ENCODE results near the gene PPM1N. TPM values are rescaled to one million over a fixed set of nuclear protein-coding genes. Genes with fewer than 3 reads are reported as not detected.

The PPM1N gene
- total and polyA plus RNA-seq, 3 experiments from 2014 or later = 2.5 to 4.6 (median 3.3) TPM

GRCh38 chr19:45494261-45494916, 3.9 kb upstream of the PPM1N start:
- Mint-ChIP-seq H3K4me3 (no peak overlapping the region), H3K27me3 (peaks cover 13 to 22% of the 10 kb centered on the region in 2 donors), H3K9me3 (no peaks in the 10 kb centered on the region), H3K36me3 (no peaks in the 10 kb centered on the region), H3K27ac (peak overlapping the region in 1 of 8 donors; percentile 10), H3K4me1 (peaks cover 28 to 43% (median 34%) of the 10 kb centered on the region in 3 donors)
- peaks cover 15% of the 10 kb centered on the region for H3K27me3 ChIP-seq (ENCODE audit: insufficient read depth, low read length, poor library complexity, severe bottlenecking)
- H3K27ac ChIP-seq (ENCODE audit: low read depth, low read length) = no peak overlapping the region
- no peaks in the 10 kb centered on the region for H3K36me3 ChIP-seq (ENCODE audit: insufficient read depth, low read length)
- H3K4me3 ChIP-seq (ENCODE audit: low read length) = no peak overlapping the region
- H3K4me1 ChIP-seq (ENCODE audit: insufficient read depth, low read length) = peaks cover 36% of the 10 kb centered on the region
- POLR2A ChIA-PET = interaction anchor here (0.6 kb wide), 1 partner anchor 243 kb away, joined by 3 read pairs; no protein-coding TSS in a partner anchor
- no peaks in the 10 kb centered on the region for H3K9me3 ChIP-seq (ENCODE audit: low read length)
- CTCF ChIA-PET = interaction anchor here (0.9 to 5.5 kb wide), 10 partner anchors 9 to 148 kb away, joined by 3 to 47 read pairs (median 12); no protein-coding TSS in a partner anchor
- DNase-seq = no peak

DNA sequence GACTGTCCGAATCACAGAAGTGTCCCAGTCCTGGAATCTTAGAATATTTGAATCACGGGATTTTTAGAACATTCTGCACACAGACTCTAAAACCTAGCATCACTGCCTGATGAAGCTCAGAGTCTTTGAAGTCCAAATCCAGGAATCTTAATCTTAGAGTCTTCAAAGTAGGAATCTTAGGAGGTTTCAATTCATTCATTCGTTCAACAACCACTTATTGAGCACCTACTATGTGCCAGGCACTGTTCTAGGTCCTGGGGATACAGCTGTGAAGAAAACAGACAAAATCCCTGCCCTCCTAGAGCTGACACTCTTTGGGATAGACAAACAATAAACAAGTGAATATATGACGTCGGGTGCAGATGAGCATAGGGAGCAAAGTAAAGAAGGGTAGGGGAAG, 3.1 kb upstream of the PPM1N start:
- Mint-ChIP-seq H3K27ac (peak overlapping the region in 2 of 8 donors; percentile 21 to 67), H3K27me3 (peaks cover 12 to 22% of the 10 kb centered on the region in 2 donors), H3K4me3 (peak overlapping the region; percentile 15 to 90 (median 81)), H3K9me3 (no peaks in the 10 kb centered on the region), H3K36me3 (no peaks in the 10 kb centered on the region), H3K4me1 (peaks cover 31 to 48% (median 39%) of the 10 kb centered on the region in 3 donors)
- no peak for DNase-seq
- H3K27me3 ChIP-seq (ENCODE audit: insufficient read depth, low read length, poor library complexity, severe bottlenecking) = peaks cover 15% of the 10 kb centered on the region
- H3K4me3 ChIP-seq (ENCODE audit: low read length) = no peak overlapping the region
- H3K4me1 ChIP-seq (ENCODE audit: insufficient read depth, low read length) = peaks cover 41% of the 10 kb centered on the region
- ChIA-PET POLR2A (interaction anchor here (0.6 kb wide), 2 partner anchors 80 to 244 kb away, joined by 3 to 10 read pairs; no protein-coding TSS in a partner anchor), CTCF (interaction anchor here (0.9 to 5.5 kb wide), 10 partner anchors 10 to 147 kb away, joined by 3 to 47 read pairs (median 12); no protein-coding TSS in a partner anchor)
- no peak overlapping the region for H3K27ac ChIP-seq (ENCODE audit: low read depth, low read length)
- H3K9me3 ChIP-seq (ENCODE audit: low read length) = no peaks in the 10 kb centered on the region
- no peaks in the 10 kb centered on the region for H3K36me3 ChIP-seq (ENCODE audit: insufficient read depth, low read length)

GRCh38 chr19:45496349-45496953, 1.8 kb upstream of the PPM1N start:
- no peaks in the 10 kb centered on the region for H3K9me3 Mint-ChIP-seq
- H3K4me1 Mint-ChIP-seq = peaks cover 31 to 48% (median 46%) of the 10 kb centered on the region in 3 donors
- H3K36me3 Mint-ChIP-seq = peaks cover 0 to 2% (median 0%) of the 10 kb centered on the region in 3 donors
- peaks cover 14 to 22% of the 10 kb centered on the region in 2 donors for H3K27me3 Mint-ChIP-seq
- ChIA-PET CTCF (interaction anchor here (0.8 to 5.5 kb wide), 9 partner anchors 9 to 196 kb away, joined by 3 to 47 read pairs (median 18); partner anchors contain the start of gene QPCTL), POLR2A (interaction anchor here (0.5 to 1.0 kb wide), 3 partner anchors 27 to 851 kb away, joined by 3 to 4 read pairs (median 3); partner anchors contain the start of genes PPP5C and SNRPD2)
- peaks cover 41% of the 10 kb centered on the region for H3K4me1 ChIP-seq (ENCODE audit: insufficient read depth, low read length)
- peaks cover 15% of the 10 kb centered on the region for H3K27me3 ChIP-seq (ENCODE audit: insufficient read depth, low read length, poor library complexity, severe bottlenecking)
- DNase-seq = peak in 3 of 5 donors; percentile 38 to 71 (median 62)
- no peak overlapping the region for H3K27ac ChIP-seq (ENCODE audit: low read depth, low read length)
- H3K27ac Mint-ChIP-seq = peak overlapping the region in 3 of 8 donors; percentile 43 to 81 (median 53)
- H3K4me3 ChIP-seq (ENCODE audit: low read length) = peak overlapping the region; percentile 47
- no peaks in the 10 kb centered on the region for H3K36me3 ChIP-seq (ENCODE audit: insufficient read depth, low read length)
- no peaks in the 10 kb centered on the region for H3K9me3 ChIP-seq (ENCODE audit: low read length)
- peak overlapping the region; percentile 33 to 90 (median 82) for H3K4me3 Mint-ChIP-seq

DNA sequence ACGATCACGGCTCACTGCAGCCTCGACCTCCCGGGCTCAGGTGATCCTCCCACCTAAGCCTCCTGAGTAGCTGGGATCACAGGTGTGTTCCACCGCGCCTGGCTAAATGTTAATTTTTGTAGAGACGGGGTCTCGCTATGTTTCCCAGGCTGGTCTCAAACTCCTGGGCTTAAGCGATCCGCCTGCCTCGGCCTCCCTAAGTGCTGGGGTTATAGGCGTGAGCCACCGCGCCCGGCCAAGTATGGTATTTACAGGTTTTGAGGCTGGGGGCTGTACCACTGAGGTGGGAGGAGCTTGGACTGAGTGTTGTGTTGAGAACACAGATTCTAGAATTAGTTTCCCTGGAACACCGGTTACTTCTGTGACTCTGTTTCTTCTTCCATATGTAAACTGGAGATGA, 452 bp upstream of the PPM1N start:
- H3K9me3 Mint-ChIP-seq = no peaks in the 10 kb centered on the region
- POLR2A ChIA-PET = interaction anchor here (0.7 kb wide), 1 partner anchor 30 kb away, joined by 3 read pairs; no protein-coding TSS in a partner anchor

GRCh38 chr19:45499196-45500180, 1.2 kb downstream of the PPM1N start:
- H3K27ac ChIP-seq (ENCODE audit: low read depth, low read length) = no peak overlapping the region
- H3K9me3 Mint-ChIP-seq = no peaks in the 10 kb centered on the region
- no peaks in the 10 kb centered on the region for H3K9me3 ChIP-seq (ENCODE audit: low read length)
- H3K4me1 ChIP-seq (ENCODE audit: insufficient read depth, low read length) = peaks cover 36% of the 10 kb centered on the region
- H3K4me1 Mint-ChIP-seq = peaks cover 28 to 43% (median 42%) of the 10 kb centered on the region in 3 donors
- POLR2A ChIA-PET = interaction anchor here (0.5 to 1.7 kb wide), 3 partner anchors 9 to 26 kb away, joined by 3 to 5 read pairs (median 4); no protein-coding TSS in a partner anchor
- peaks cover 8% of the 10 kb centered on the region for H3K27me3 ChIP-seq (ENCODE audit: insufficient read depth, low read length, poor library complexity, severe bottlenecking)
- no peaks in the 10 kb centered on the region for H3K36me3 ChIP-seq (ENCODE audit: insufficient read depth, low read length)
- DNase-seq = peak; percentile 35 to 73 (median 57)
- H3K4me3 Mint-ChIP-seq = peak overlapping the region; percentile 44 to 88 (median 51)
- peak overlapping the region in 6 of 8 donors; percentile 21 to 83 (median 70) for H3K27ac Mint-ChIP-seq
- peaks cover 0 to 3% (median 2%) of the 10 kb centered on the region in 3 donors for H3K36me3 Mint-ChIP-seq
- H3K4me3 ChIP-seq (ENCODE audit: low read length) = peak overlapping the region; percentile 46
- CTCF ChIA-PET = interaction anchor here (0.6 to 5.5 kb wide), 15 partner anchors 8 to 143 kb away, joined by 3 to 47 read pairs (median 4); partner anchors contain the start of genes EML2 and VASP
- H3K27me3 Mint-ChIP-seq = peaks cover 3 to 7% of the 10 kb centered on the region in 2 donors

More for the DNA sequence above, 452 bp upstream of the PPM1N start:
- no peaks in the 10 kb centered on the region for H3K36me3 ChIP-seq (ENCODE audit: insufficient read depth, low read length)
- H3K9me3 ChIP-seq (ENCODE audit: low read length) = no peaks in the 10 kb centered on the region
- Mint-ChIP-seq H3K27ac (peak overlapping the region in 7 of 8 donors; percentile 55 to 94 (median 75)), H3K4me3 (peak overlapping the region; percentile 44 to 91 (median 77)), H3K4me1 (peaks cover 31 to 48% (median 46%) of the 10 kb centered on the region in 3 donors), H3K36me3 (peaks cover 0 to 2% (median 0%) of the 10 kb centered on the region in 3 donors), H3K27me3 (peaks cover 10 to 14% of the 10 kb centered on the region in 2 donors)
- peak overlapping the region; percentile 46 for H3K4me3 ChIP-seq (ENCODE audit: low read length)
- DNase-seq = no peak
- no peak overlapping the region for H3K27ac ChIP-seq (ENCODE audit: low read depth, low read length)
- CTCF ChIA-PET = interaction anchor here (0.8 to 5.5 kb wide), 9 partner anchors 8 to 145 kb away, joined by 3 to 47 read pairs (median 9); partner anchors contain the start of gene EML2
- peaks cover 15% of the 10 kb centered on the region for H3K27me3 ChIP-seq (ENCODE audit: insufficient read depth, low read length, poor library complexity, severe bottlenecking)
- peaks cover 41% of the 10 kb centered on the region for H3K4me1 ChIP-seq (ENCODE audit: insufficient read depth, low read length)

DNA sequence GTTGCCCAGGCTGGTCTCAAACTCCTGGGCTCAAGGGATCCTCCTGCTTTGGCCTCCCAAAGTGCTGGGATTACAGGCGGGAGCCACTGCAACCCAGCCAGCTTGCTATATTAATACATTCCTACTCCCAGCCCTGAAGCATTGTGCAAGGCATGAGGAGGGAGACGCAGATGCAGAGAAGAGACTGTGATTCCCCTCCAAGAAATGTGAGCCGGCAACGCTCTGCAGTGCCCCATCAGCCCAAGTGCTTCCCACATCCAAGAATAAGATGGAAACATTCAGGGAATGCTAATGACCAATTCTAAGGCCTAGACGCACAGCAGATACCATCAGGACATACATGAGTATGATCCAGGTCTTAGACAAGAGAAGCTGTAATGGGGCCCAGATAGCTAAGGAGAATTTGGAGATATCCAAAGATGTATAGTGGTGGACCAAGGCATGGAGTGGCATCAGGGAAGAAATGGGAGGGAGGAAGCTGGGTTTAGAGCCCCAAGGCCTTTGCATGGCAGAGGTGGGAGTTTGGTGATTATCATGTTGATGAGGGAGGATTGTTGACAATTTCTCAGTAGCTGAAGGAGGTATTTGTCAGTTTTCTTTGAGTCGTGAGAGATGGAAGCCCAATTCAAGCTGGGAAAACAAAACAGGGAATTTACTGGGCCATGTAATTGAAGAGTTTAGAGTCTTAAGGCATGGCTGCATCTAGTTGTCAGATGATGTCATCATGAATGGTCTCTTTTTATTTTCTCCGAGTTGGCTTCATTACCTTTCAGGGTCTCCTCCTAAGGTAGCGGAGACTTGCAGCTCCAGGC, 2.9 kb downstream of the PPM1N start:
- ChIA-PET CTCF (interaction anchor here (2.0 kb wide), 1 partner anchor 22 kb away, joined by 6 read pairs; no protein-coding TSS in a partner anchor), POLR2A (no interaction called here)
- H3K27ac ChIP-seq (ENCODE audit: low read depth, low read length) = no peak overlapping the region
- Mint-ChIP-seq H3K4me1 (peaks cover 28 to 48% (median 47%) of the 10 kb centered on the region in 3 donors), H3K9me3 (no peaks in the 10 kb centered on the region), H3K27me3 (peaks cover 0 to 3% of the 10 kb centered on the region in 2 donors), H3K36me3 (peaks cover 0 to 3% (median 2%) of the 10 kb centered on the region in 3 donors), H3K27ac (peak overlapping the region in 2 of 8 donors; percentile 23 to 72), H3K4me3 (peak overlapping the region in 1 of 7 donors; percentile 65)
- H3K9me3 ChIP-seq (ENCODE audit: low read length) = no peaks in the 10 kb centered on the region
- H3K36me3 ChIP-seq (ENCODE audit: insufficient read depth, low read length) = no peaks in the 10 kb centered on the region
- H3K27me3 ChIP-seq (ENCODE audit: insufficient read depth, low read length, poor library complexity, severe bottlenecking) = no peaks in the 10 kb centered on the region
- no peak for DNase-seq
- H3K4me3 ChIP-seq (ENCODE audit: low read length) = no peak overlapping the region
- H3K4me1 ChIP-seq (ENCODE audit: insufficient read depth, low read length) = peaks cover 44% of the 10 kb centered on the region

All from CD8-positive, alpha-beta memory T cell (primary cell).